Kasumi-1 (cell line): ENCODE data around the gene GBX2.

Experiments
- DNase-seq, 2 experiments: peaks; one replicate each; lab custom pipeline; 2025; lab: John Stamatoyannopoulos, UW

GBX2 gene

GRCh38 chr2:236117861-236118269 is 50.3 kb downstream of the GBX2 start:
- DNase-seq, result no peak

- DNase-seq, result no peak
Observed at GRCh38 chr2:236117401-236117800, 50.8 kb downstream of the GBX2 start.
